COLO668 (cell line): ENCODE results near the gene KRTAP12-3.
A peak's percentile ranks its signal among the peaks of the same experiment; 100 is the strongest.
"Not testable (repeated sequence)": the region's sequence is repeated elsewhere in the genome, so short reads cannot be mapped to it uniquely, and the experiment has no call there.

Experiments
- DNase-seq: peaks from one replicate; lab custom pipeline; 2025; ENCODE audit not compliant: unreplicated experiment; lab: John Stamatoyannopoulos, UW

The KRTAP12-3 gene

DNA sequence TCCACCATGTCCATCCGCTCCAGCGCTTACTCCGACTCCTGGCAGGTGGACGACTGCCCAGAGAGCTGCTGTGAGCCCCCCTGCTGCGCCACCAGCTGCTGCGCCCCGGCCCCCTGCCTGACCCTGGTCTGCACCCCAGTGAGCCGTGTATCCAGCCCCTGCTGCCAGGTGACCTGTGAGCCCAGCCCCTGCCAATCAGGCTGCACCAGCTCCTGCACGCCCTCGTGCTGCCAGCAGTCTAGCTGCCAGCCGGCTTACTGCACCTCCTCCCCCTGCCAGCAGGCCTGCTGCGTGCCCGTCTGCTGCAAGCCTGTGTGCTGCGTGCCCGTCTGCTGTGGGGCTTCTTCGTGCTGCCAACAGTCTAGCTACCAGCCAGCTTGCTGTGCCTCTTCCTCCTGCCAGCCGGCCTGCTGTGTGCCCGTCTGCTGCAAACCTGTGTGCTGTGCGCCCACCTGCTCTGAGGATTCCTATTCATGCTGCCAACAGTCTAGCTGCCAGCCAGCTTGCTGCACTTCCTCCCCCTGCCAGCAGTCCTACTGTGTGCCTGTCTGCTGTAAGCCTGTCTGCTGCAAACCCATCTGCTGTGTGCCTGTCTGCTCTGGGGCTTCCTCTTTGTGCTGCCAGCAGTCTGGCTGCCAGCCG is 30.4 kb upstream of the KRTAP12-3 start:
- DNase-seq: not testable (repeated sequence)

DNA sequence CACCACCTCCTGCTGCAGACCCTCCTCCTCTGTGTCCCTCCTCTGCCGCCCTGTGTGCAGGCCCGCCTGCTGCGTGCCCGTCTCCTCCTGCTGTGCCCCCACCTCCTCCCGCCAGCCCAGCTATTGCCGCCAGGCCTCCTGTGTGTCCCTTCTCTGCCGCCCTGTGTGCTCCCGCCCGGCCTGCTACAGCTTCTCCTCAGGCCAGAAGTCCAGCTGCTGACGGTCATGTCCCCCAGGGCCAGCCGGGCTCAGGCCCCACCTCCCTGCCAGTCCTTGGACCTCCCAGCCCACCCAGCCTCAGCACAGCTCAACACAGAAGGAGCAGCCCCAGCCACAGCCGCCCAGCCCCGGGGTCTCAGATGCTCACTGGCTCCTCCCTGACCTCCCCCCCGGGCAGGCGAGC is 29.9 kb upstream of the KRTAP12-3 start:
- DNase-seq: not testable (repeated sequence)

- DNase-seq: no peak
Observed at GRCh38 chr21:44628707-44629391, 28.9 kb upstream of the KRTAP12-3 start.

- no peak for DNase-seq
Observed at GRCh38 chr21:44630440-44630839, 27.3 kb upstream of the KRTAP12-3 start.

GRCh38 chr21:44632067-44632466 is 25.7 kb upstream of the KRTAP12-3 start:
- DNase-seq: no peak

DNA sequence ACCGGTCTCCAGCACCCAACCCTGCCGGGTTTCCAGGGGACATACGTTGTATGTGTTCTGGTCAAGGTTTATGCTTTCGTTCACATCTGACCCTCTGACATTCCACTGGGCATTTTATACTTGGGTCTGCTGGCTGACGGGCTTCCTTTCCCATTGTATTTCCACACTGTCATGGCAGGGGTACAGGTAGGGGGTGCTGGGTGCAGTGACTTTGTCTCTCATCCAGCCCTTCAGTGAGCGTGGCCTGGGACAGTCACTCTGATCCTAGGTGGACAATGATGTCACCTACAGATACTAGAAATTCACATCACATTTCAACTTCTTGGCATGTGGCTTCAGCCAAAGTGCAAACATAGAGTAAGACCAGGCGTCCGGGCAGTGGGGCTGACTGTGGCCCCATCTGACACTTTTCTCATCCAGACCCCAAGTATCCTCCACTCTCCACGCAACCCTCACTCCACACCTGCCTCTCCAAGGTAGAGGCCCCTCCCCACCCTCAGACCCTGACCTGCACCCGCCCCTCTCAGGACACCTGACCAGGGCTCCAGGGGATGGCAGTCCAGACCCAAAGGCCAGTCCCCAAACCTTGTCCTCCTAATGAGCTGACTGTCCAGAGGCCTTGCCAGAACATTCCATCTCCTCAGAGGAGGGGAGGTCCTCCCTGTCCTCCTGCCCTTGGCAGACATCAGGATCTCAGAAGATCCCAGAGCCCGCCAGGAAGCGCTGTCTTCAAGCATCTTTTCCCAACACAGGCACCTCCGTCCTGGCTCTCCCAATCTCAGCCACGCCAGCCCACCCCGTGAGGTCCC is 21.3 kb upstream of the KRTAP12-3 start:
- no peak for DNase-seq

DNA sequence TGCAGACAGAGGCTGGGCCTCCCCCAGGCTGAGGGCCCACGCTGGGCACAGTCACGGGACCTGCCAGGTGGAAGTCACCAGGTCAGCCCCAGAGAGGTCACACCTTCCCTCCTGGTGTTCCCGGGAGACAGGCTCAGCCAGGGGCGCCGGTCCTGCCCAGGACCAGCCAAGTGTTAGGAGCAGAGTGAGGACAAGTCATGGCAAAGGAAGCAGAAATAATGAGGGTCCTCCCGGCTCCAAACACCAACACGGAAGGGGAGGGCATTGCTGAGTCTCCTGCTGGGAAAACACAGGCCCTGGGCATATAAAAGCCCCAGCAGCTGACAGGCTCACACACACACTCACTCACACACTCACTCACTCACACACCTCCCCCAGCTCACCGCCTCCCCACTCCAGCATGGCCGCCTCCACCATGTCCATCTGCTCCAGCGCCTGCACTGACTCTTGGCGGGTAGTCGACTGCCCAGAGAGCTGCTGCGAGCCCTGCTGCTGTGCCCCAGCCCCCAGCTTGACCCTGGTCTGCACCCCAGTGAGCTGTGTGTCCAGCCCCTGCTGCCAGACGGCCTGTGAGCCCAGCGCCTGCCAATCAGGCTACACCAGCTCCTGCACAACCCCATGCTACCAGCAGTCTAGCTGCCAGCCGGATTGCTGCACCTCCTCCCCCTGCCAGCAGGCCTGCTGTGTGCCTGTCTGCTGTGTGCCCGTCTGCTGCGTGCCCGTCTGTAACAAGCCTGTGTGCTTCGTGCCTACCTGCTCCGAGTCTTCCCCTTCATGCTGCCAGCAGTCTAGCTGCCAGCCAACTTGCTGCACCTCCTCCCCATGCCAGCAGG is 20.5 kb upstream of the KRTAP12-3 start, which contains the start of gene KRTAP10-10:
TSS of gene KRTAP10-10 (plus strand) at position 339 of the 833 bp plus-strand sequence. CDS start at position 401, 62 bp downstream.
- DNase-seq: no peak

DNA sequence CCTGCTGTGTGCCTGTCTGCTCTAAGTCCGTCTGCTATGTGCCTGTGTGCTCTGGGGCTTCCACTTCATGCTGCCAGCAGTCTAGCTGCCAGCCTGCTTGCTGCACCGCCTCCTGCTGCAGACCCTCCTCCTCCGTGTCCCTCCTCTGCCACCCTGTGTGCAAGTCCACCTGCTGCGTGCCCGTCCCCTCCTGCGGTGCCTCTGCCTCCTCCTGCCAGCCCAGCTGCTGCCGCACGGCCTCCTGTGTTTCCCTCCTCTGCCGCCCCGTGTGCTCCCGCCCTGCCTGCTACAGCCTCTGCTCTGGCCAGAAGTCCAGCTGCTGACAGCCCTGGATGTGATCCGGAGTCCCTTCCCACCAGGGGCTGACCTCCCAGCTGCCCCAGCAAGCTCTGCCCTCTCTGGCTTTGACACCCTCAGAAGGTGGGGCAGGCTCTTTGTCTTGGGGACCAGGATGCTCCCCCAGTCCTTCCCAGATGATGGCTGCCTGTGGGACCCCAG is 19.8 kb upstream of the KRTAP12-3 start:
- DNase-seq: not testable (repeated sequence)

DNA sequence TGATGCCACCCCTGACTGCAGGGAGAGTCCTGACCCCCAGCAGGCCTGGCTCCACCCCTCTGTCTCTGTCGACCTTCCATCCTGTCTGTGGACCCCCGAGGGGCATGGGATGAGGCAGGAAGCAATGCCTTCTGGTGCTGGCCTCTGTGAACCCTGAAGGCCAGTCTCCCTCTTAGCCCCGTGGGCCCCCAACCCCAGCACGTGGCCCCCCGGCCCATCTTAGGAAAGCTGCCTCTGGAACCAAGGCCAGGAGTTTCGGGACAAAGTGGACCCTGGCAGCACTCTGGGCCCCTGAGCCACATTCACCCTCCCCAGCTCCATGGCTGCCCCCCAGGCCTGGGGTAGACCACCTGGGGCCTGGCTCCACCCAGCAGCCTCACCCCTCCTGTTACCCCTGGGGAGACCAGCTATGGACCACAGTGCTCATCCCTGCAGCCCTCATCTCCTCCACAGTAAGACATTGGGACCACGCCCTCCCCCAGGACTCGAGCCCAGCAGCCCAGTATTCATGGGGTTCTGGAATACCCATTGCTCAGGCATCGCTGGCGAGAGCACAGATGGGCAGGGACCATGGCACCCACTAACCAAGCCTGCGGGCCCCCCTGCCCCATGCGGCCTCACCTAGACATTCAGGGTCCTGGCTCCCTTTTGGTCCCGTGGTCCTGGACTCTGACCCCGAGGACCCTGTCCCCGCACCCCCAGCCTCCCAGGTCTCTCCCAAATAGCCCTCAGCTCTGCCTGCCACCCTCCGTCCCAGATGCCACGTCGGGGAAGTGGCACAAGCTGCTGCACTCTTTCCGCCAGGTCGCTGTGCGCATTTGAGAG is 19.0 kb upstream of the KRTAP12-3 start:
- not testable (repeated sequence) for DNase-seq

DNA sequence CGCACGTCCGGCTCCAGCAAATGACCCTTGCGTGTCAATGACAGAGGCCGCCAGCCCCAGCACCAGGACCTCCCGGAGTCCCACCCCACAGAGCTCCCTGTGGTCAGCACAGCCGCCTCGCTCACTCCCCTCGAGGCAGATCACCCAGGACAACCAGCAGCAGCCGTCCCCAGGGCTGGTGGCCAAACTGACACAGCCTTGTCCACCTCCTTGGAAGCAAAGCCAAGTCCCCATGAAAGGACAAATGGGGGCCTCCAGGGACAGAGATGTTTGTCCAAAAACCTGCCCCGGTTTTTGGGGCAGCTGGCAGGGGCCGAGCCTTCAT is 18.4 kb upstream of the KRTAP12-3 start:
- no peak for DNase-seq

DNA sequence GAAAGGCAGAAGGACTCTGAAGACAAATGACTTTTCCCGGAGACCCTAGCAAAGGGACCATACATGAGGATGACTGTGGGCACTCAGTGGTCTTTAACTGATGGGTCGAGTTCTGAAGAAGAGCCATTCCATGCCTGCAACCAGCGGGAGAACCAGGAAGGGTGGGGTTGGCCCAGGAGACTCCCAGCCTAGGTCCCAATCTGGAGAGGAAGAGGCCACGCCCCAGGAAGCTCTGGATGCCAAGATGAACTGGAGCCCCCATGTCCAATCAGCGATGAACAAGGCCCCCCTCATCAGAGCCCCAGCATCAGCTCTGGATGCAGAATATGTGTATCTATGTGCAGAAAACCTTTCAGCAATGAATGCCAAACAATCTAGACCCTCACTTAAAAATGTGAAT is 17.0 kb upstream of the KRTAP12-3 start:
- DNase-seq: no peak

- no peak for DNase-seq
Observed at GRCh38 chr21:44643741-44644310, 13.9 kb upstream of the KRTAP12-3 start.

DNA sequence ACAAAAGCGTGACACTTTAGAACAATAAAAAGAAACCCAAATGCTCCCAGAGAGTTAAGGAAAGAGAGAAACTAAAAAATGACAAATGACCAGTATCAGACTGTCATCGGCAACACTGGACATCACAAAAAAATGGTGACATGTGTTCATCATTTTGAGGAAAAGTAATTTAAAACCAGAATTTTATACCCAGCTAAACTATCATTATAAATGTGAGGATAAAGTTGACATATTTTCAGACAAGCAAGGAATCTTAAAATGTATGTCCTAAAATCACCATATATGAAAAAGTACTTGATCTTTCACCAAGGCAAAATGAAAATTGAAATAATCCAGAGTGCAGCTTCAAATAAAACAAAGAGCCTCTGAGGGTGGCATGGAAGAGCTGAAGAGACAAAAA is 12.9 kb upstream of the KRTAP12-3 start:
- DNase-seq: no peak

DNA sequence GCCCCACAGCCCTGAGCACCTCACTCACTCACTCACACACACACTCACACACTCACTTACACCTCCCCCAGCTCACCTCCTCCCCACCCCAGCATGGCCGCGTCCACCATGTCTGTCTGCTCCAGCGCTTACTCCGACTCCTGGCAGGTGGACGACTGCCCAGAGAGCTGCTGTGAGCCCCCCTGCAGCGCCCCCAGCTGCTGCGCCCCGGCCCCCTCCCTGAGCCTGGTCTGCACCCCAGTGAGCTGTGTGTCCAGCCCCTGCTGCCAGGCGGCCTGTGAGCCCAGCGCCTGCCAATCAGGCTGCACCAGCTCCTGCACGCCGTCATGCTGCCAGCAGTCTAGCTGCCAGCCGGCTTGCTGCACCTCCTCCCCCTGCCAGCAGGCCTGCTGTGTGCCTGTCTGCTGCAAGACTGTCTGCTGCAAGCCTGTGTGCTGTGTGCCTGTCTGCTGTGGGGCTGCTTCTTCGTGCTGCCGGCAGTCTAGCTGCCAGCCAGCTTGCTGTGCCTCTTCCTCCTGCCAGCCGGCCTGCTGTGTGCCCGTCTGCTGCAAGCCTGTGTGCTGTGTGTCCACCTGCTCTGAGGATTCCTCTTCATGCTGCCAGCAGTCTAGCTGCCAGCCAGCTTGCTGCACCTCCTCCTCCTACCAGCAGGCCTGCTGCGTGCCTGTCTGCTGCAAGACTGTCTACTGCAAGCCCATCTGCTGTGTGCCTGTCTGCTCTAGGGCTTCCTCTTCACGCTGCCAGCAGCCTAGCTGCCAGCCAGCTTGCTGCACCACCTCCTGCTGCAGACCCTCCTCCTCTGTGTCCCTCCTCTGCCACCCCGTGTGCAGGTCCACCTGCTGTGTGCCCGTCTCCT is 11.1 kb upstream of the KRTAP12-3 start, which contains the start of gene KRTAP10-11:
TSS of gene KRTAP10-11 (plus strand) at position 49 of the 856 bp plus-strand sequence. CDS start at position 94, 45 bp downstream.
- DNase-seq: peak; percentile 24

- no peak for DNase-seq
Observed at GRCh38 chr21:44647222-44647552, 10.5 kb upstream of the KRTAP12-3 start.

DNA sequence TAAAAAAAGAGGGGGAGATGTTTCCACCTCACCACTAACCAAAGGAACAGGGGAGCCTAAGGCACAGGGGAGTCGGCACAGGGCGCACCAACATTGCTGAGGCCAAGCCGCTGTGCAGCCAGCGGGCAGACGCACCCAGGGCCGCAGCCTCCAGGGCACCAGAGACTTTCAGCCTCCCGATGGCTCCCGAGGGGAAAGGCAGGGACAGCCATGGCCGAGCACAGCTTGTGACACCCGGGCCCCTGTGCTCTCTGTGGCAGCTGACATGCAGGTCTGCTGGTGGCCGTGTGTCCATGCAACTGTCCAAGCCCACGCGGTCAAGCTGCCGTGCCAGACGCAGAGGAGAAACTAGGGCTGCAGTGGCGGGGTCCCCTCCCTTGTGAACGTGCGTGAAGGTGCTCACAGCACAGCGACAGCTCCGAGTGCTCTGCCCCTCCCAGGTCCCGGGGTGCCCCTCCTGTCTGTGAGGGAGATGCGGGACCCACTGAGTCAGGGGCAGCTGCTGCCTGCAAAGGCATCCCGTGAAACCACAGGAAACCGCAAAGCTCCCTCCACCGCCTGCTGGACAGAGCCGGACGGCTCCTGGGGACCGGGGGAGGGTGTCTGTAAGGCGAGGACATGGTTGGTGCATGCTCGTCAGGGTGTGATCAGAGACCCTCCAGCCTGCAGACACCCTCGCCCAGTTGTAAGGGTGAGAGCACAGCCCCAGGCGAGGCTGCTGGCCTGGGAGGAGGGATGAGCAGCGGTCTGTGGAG is 9.0 kb upstream of the KRTAP12-3 start:
- DNase-seq: no peak

DNA sequence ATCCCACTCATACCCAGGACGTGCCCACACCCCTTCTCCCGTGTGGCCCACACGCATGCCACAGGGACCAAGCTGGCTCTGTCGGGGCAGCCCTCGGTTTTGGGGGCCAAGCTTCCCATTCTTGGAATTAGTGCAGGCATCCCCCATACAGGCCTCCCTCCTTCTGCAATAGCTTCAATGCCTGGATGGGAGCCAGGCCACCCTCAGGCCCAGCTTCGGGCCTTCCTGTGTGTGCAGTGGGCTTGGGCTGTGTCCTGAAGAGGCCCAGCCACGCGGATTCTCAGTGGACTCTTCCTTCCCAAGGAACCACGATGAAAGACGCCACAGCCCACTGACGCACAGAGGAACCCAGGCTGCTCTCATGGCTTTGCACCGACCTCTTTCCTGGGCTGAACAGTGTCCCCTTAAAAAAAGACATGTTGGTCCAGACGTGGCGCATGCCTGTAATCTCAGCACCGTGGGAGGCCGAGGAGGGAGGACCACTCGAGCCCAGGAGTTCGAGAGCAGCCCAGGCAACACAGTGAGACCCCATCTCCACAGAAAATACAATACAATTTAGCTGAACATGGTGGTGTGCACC is 8.1 kb upstream of the KRTAP12-3 start:
- no peak for DNase-seq
